ENCODE results near the gene SPAG17. TPM values are rescaled to one million over a fixed set of nuclear protein-coding genes. Genes with fewer than 3 reads are reported as not detected.

The SPAG17 gene
- total and polyA plus RNA-seq, 2 of the 13 experiments (the other 11 are each of a cell fraction or from before 2014, with no cell fraction given), result not detected

GRCh38 chr1:117967881-117968280, 217.1 kb downstream of the SPAG17 start:
- BruUV-seq (replicated peaks), result no TSS peak
- H4K20me1 ChIP-seq (ENCODE audit: insufficient read depth, low read length), result no peaks in the 10 kb centered on the region
- H3K27ac ChIP-seq (ENCODE audit: extremely low read length, insufficient read depth, low read length), result no peak overlapping the region
- ChIA-PET POLR2A (no interaction called here), CTCF (ENCODE audit: low intra/inter-chr PET ratio, low total read pairs) (no interaction called here)
- H3K9me3 ChIP-seq (ENCODE audit: low read length), result no peaks in the 10 kb centered on the region
- H2AFZ ChIP-seq (ENCODE audit: low read length), result no peak overlapping the region
- H3K4me1 ChIP-seq (ENCODE audit: insufficient read depth, low read length), result no peaks in the 10 kb centered on the region
- no peaks in the 10 kb centered on the region for H3K79me2 ChIP-seq (ENCODE audit: insufficient read depth, low read length)
- no peak overlapping the region for H3K4me3 ChIP-seq (replicated peaks in 1 of 3; ENCODE audit: insufficient read depth in 1 of 3, low read depth in 2 of 3, low read length in 3 of 3)
- H3K36me3 ChIP-seq (replicated peaks in 1 of 2; ENCODE audit: control insufficient read depth in 1 of 2, insufficient read depth in 2 of 2, low read length in 2 of 2), result 0 out of 5 replicates have a peak, but pooled peaks cover 0 to 3% of the 10 kb centered on the region in 2 experiments
- FAIRE-seq (no peak), ATAC-seq (no peak), DNase-seq (ENCODE audit: low spot score) (no peak)
- no peak overlapping the region for H3K9ac ChIP-seq (ENCODE audit: insufficient read depth, low read depth, low read length)
- 3% methylated on average over 1 of the region's 1 CpG for WGBS (ENCODE audit: low lambda C conversion rate)
- no peaks in the 10 kb centered on the region for H3K27me3 ChIP-seq (ENCODE audit: control insufficient read depth in 1 of 2, insufficient read depth in 2 of 2, low read length in 2 of 2)
- intact Hi-C loops (cut with micrococcal nuclease; ENCODE audit: unreplicated experiment) (no loop called here), in situ Hi-C loops (cut with HindIII; ENCODE audit: extremely low pct_ligation_motif_present, low pct_unique_long_range_greater_than_20kb) (no loop called here)
- no peak overlapping the region for H3K4me2 ChIP-seq (ENCODE audit: low read depth, low read length)
- TF ChIP-seq CENPX (CRISPR knock-in tag; IDR thresholded peaks at IDR 0.05), result no peak
- no peak for TF ChIP-seq ZNF607 (CRISPR knock-in tag; IDR thresholded peaks at IDR 0.05; ENCODE audit: borderline replicate concordance)
- TF ChIP-seq ZNF354B (CRISPR knock-in tag; IDR thresholded peaks at IDR 0.05), result no peak
- TF ChIP-seq ARID5B (CRISPR knock-in tag; IDR thresholded peaks at IDR 0.05), result no peak
- no peak for TF ChIP-seq DBP (CRISPR knock-in tag; IDR thresholded peaks at IDR 0.05; ENCODE audit: not compliant biosample characterization)
- TF ChIP-seq ONECUT2 (CRISPR knock-in tag; IDR thresholded peaks at IDR 0.05), result no peak
- TF ChIP-seq KDM6A (CRISPR knock-in tag; IDR thresholded peaks at IDR 0.05; ENCODE audit: low read depth), result no peak
- no peak for TF ChIP-seq ZNF558 (CRISPR knock-in tag; IDR thresholded peaks at IDR 0.05; ENCODE audit: borderline replicate concordance)
- TF ChIP-seq ZNF337 (CRISPR knock-in tag; IDR thresholded peaks at IDR 0.05; ENCODE audit: borderline replicate concordance, low read depth), result no peak
- TF ChIP-seq ZNF597 (CRISPR knock-in tag; IDR thresholded peaks at IDR 0.05), result no peak
- TF ChIP-seq E2F5 (CRISPR knock-in tag; conservative IDR thresholded peaks at IDR 0.05), result no peak
- no peak for TF ChIP-seq NFIB (CRISPR knock-in tag; IDR thresholded peaks at IDR 0.05; ENCODE audit: borderline replicate concordance)
- no peak for TF ChIP-seq ZFAT (CRISPR knock-in tag; conservative IDR thresholded peaks at IDR 0.05)
- no peak for TF ChIP-seq SYNCRIP (IDR thresholded peaks at IDR 0.05; ENCODE audit: insufficient read depth, low read depth, low read length)
- TF ChIP-seq PTBP1 (IDR thresholded peaks at IDR 0.05; ENCODE audit: low read depth, low read length, poor library complexity, severe bottlenecking), result no peak
- TF ChIP-seq THAP9 (CRISPR knock-in tag; IDR thresholded peaks at IDR 0.05; ENCODE audit: borderline replicate concordance), result no peak
